ENCODE results near the gene ZNF438.

ZNF438 gene

GRCh38 chr10:30821994-30822692 is 209.5 kb downstream of the ZNF438 start:
- no peak for ATAC-seq (ENCODE audit: insufficient read depth, low read depth)
- no peak for DNase-seq
- no peak overlapping the region for H3K4me3 ChIP-seq (ENCODE audit: low read depth in 1 of 2, low read length in 2 of 2)
- H3K9me3 ChIP-seq (ENCODE audit: insufficient read depth, low read length, severe bottlenecking), result no peaks in the 10 kb centered on the region
- TF ChIP-seq EZH2 (IDR thresholded peaks at IDR 0.05; ENCODE audit: borderline replicate concordance, low read depth, low read length, severe bottlenecking), result no peak
- no peak for TF ChIP-seq CTCF (IDR thresholded peaks at IDR 0.05; ENCODE audit: borderline replicate concordance, extremely low read depth, low read length, poor library complexity, severe bottlenecking)
- H3K4me1 ChIP-seq (ENCODE audit: insufficient read depth, low read length), result no peaks in the 10 kb centered on the region
- H2AFZ ChIP-seq (ENCODE audit: low read depth, low read length), result no peak overlapping the region
- H3K79me2 ChIP-seq (ENCODE audit: insufficient read depth, low read length), result no peaks in the 10 kb centered on the region
- H3K36me3 ChIP-seq (ENCODE audit: insufficient read depth, low read length), result no peaks in the 10 kb centered on the region
- no peaks in the 10 kb centered on the region for H3K27me3 ChIP-seq (ENCODE audit: insufficient read depth, low read length, poor library complexity)
- no peak overlapping the region for H3K9ac ChIP-seq (ENCODE audit: low read depth, low read length)
- no peak overlapping the region for H3K27ac ChIP-seq (ENCODE audit: low read length)
- H3K4me2 ChIP-seq (ENCODE audit: insufficient read depth, low read length), result no peak overlapping the region
- H4K20me1 ChIP-seq (ENCODE audit: insufficient read depth, low read length), result no peaks in the 10 kb centered on the region

- no peaks in the 10 kb centered on the region for H3K4me1 ChIP-seq (ENCODE audit: insufficient read depth, low read length)
- DNase-seq (no peak), ATAC-seq (ENCODE audit: insufficient read depth, low read depth) (no peak)
- H3K4me2 ChIP-seq (ENCODE audit: insufficient read depth, low read length), result no peak overlapping the region
- H3K36me3 ChIP-seq (ENCODE audit: insufficient read depth, low read length), result no peaks in the 10 kb centered on the region
- no peak overlapping the region for H3K9ac ChIP-seq (ENCODE audit: low read depth, low read length)
- no peak overlapping the region for H3K4me3 ChIP-seq (ENCODE audit: low read depth in 1 of 2, low read length in 2 of 2)
- no peaks in the 10 kb centered on the region for H3K9me3 ChIP-seq (ENCODE audit: insufficient read depth, low read length, severe bottlenecking)
- no peak overlapping the region for H2AFZ ChIP-seq (ENCODE audit: low read depth, low read length)
- TF ChIP-seq CTCF (IDR thresholded peaks at IDR 0.05; ENCODE audit: borderline replicate concordance, extremely low read depth, low read length, poor library complexity, severe bottlenecking), result no peak
- no peak for TF ChIP-seq EZH2 (IDR thresholded peaks at IDR 0.05; ENCODE audit: borderline replicate concordance, low read depth, low read length, severe bottlenecking)
- no peaks in the 10 kb centered on the region for H4K20me1 ChIP-seq (ENCODE audit: insufficient read depth, low read length)
- H3K27ac ChIP-seq (ENCODE audit: low read length), result no peak overlapping the region
- no peaks in the 10 kb centered on the region for H3K79me2 ChIP-seq (ENCODE audit: insufficient read depth, low read length)
- no peaks in the 10 kb centered on the region for H3K27me3 ChIP-seq (ENCODE audit: insufficient read depth, low read length, poor library complexity)
These were observed 210.2 kb downstream of the ZNF438 start for GRCh38 chr10:30821261-30821993.

GRCh38 chr10:30820261-30820991 is 211.2 kb downstream of the ZNF438 start:
- H4K20me1 ChIP-seq (ENCODE audit: insufficient read depth, low read length), result no peaks in the 10 kb centered on the region
- no peak overlapping the region for H3K4me2 ChIP-seq (ENCODE audit: insufficient read depth, low read length)
- no peak for TF ChIP-seq EZH2 (IDR thresholded peaks at IDR 0.05; ENCODE audit: borderline replicate concordance, low read depth, low read length, severe bottlenecking)
- TF ChIP-seq CTCF (IDR thresholded peaks at IDR 0.05; ENCODE audit: borderline replicate concordance, extremely low read depth, low read length, poor library complexity, severe bottlenecking), result no peak
- ATAC-seq (ENCODE audit: insufficient read depth, low read depth), result no peak
- no peak overlapping the region for H3K27ac ChIP-seq (ENCODE audit: low read length)
- no peaks in the 10 kb centered on the region for H3K36me3 ChIP-seq (ENCODE audit: insufficient read depth, low read length)
- no peak overlapping the region for H2AFZ ChIP-seq (ENCODE audit: low read depth, low read length)
- DNase-seq, result no peak
- no peak overlapping the region for H3K9ac ChIP-seq (ENCODE audit: low read depth, low read length)
- H3K9me3 ChIP-seq (ENCODE audit: insufficient read depth, low read length, severe bottlenecking), result no peaks in the 10 kb centered on the region
- no peaks in the 10 kb centered on the region for H3K79me2 ChIP-seq (ENCODE audit: insufficient read depth, low read length)
- no peaks in the 10 kb centered on the region for H3K27me3 ChIP-seq (ENCODE audit: insufficient read depth, low read length, poor library complexity)
- no peak overlapping the region for H3K4me3 ChIP-seq (ENCODE audit: low read depth in 1 of 2, low read length in 2 of 2)
- no peaks in the 10 kb centered on the region for H3K4me1 ChIP-seq (ENCODE audit: insufficient read depth, low read length)
